ENCODE data around the gene LRRC36. TPM values are rescaled to one million over a fixed set of nuclear protein-coding genes. Genes with fewer than 3 reads are reported as not detected.
A peak's percentile ranks its signal among the peaks of the same experiment; 100 is the strongest.

Gene LRRC36
- total and polyA plus RNA-seq, 10 of the 15 experiments (the other 5 are each of a cell fraction or from before 2014, with no cell fraction given) = 0.45 to 2.0 (median 0.75) TPM; not detected in 1

- Histone ChIP-seq H3K79me2 (ENCODE audit: control insufficient read depth, insufficient read depth, low read length) (no peaks in the 10 kb centered on the region), H3K4me3 (no peak overlapping the region), H3K36me3 (ENCODE audit: control insufficient read depth in 2 of 2, insufficient read depth in 2 of 2, low read length in 1 of 2) (no peaks in the 10 kb centered on the region), H3K9me3 (replicated peaks; ENCODE audit: control insufficient read depth, insufficient read depth, low read length) (no peaks in the 10 kb centered on the region), H3K4me1 (ENCODE audit: control insufficient read depth, insufficient read depth, low read length) (peaks cover 7% of the 10 kb centered on the region), H4K20me1 (ENCODE audit: control insufficient read depth, insufficient read depth) (no peaks in the 10 kb centered on the region), H3K4me2 (ENCODE audit: control insufficient read depth, insufficient read depth) (no peak overlapping the region), H3K27me3 (replicated peaks in 1 of 2; ENCODE audit: control insufficient read depth in 2 of 2, insufficient read depth in 2 of 2, low read length in 1 of 2) (peaks cover 0 to 2% of the 10 kb centered on the region in 2 experiments; a peak in 1 of 4 replicates), H3K27ac (ENCODE audit: control insufficient read depth, insufficient read depth) (no peak overlapping the region), H3K9ac (ENCODE audit: control insufficient read depth, insufficient read depth, low read length) (no peak overlapping the region), H2AFZ (ENCODE audit: control insufficient read depth, low read depth, low read length) (no peak overlapping the region)
- ChIA-PET SMC1A (ENCODE audit: uncharacterized antibody, unreplicated experiment) (no interaction called here), RAD21 (ENCODE audit: unreplicated experiment) (interaction anchor here (0.6 kb wide), 1 partner anchor 297 kb away, joined by 3 read pairs; no protein-coding TSS in a partner anchor), POLR2A (no interaction called here), CTCF (no interaction called here)
- 63% methylated on average over 13 of the region's 13 CpGs for WGBS (ENCODE audit: insufficient coverage, insufficient replicate concordance, low lambda C conversion rate, missing lambda C conversion rate)
- no peak for ATAC-seq
- no peak for DNase-seq (ENCODE audit: low read depth, low spot score)
- TF ChIP-seq CTCF (IDR thresholded peaks at IDR 0.05 in 2 of 3, conservative IDR thresholded peaks at IDR 0.05 in 1 of 3; ENCODE audit: control insufficient read depth in 2 of 3, extremely low read depth in 1 of 3, insufficient read depth in 1 of 3, low read depth in 3 of 3, low read length in 3 of 3) = 0 out of 6 replicates have a peak, but pooled peaks of 1 of the 3 experiments have one; percentile 2
- TF ChIP-seq YBX1 (IDR thresholded peaks at IDR 0.05) = no peak
- no TSS peak for BruUV-seq (replicated peaks)
- intact Hi-C loops (cut with micrococcal nuclease; ENCODE audit: unreplicated experiment) (no loop called here), in situ Hi-C loops (cut with MboI) (no loop called here)
- FAIRE-seq = no peak
Observed at GRCh38 chr16:67305216-67306071, 21.2 kb upstream of the LRRC36 start.

- no peak overlapping the region for H3K4me2 ChIP-seq (ENCODE audit: control insufficient read depth, insufficient read depth)
- CTCF ChIA-PET = interaction anchor here (0.9 to 3.7 kb wide), 2 partner anchors 15 to 50 kb away, joined by 3 to 20 read pairs; partner anchors contain the start of genes KCTD19 and LRRC36
- H4K20me1 ChIP-seq (ENCODE audit: control insufficient read depth, insufficient read depth) = no peaks in the 10 kb centered on the region
- H3K4me1 ChIP-seq (ENCODE audit: control insufficient read depth, insufficient read depth, low read length) = peaks cover 25% of the 10 kb centered on the region
- DNase-seq (ENCODE audit: low read depth, low spot score) = no peak
- WGBS (ENCODE audit: insufficient coverage, insufficient replicate concordance, low lambda C conversion rate, missing lambda C conversion rate) = 73% methylated on average over 3 of the region's 3 CpGs
- no peaks in the 10 kb centered on the region for H3K79me2 ChIP-seq (ENCODE audit: control insufficient read depth, insufficient read depth, low read length)
- RAD21 ChIA-PET (ENCODE audit: unreplicated experiment) = interaction anchor here (1.5 kb wide), 2 partner anchors 32 to 50 kb away, joined by 3 to 5 read pairs; no protein-coding TSS in a partner anchor
- H2AFZ ChIP-seq (ENCODE audit: control insufficient read depth, low read depth, low read length) = no peak overlapping the region
- FAIRE-seq = no peak
- TF ChIP-seq ZSCAN29 (IDR thresholded peaks at IDR 0.05) (no peak), MYB (IDR thresholded peaks at IDR 0.05; ENCODE audit: borderline replicate concordance, low read depth, low read length) (no peak), YBX1 (IDR thresholded peaks at IDR 0.05) (no peak), FOS (IDR thresholded peaks at IDR 0.05; ENCODE audit: borderline replicate concordance, extremely low read depth, insufficient read length) (no peak), PAX8 (IDR thresholded peaks at IDR 0.05) (no peak), SPI1 (IDR thresholded peaks at IDR 0.05; ENCODE audit: borderline replicate concordance, insufficient read depth, low read depth, low read length) (no peak)
- no TSS peak for BruUV-seq (replicated peaks)
- in situ Hi-C loops (cut with MboI) = no loop called here
- no peak overlapping the region for H3K9ac ChIP-seq (ENCODE audit: control insufficient read depth, insufficient read depth, low read length)
- SMC1A ChIA-PET (ENCODE audit: uncharacterized antibody, unreplicated experiment) = interaction anchor here (1.1 to 1.5 kb wide), 3 partner anchors 17 to 29 kb away, joined by 3 read pairs; no protein-coding TSS in a partner anchor
- no peaks in the 10 kb centered on the region for H3K9me3 ChIP-seq (replicated peaks; ENCODE audit: control insufficient read depth, insufficient read depth, low read length)
- no peaks in the 10 kb centered on the region for H3K27me3 ChIP-seq (replicated peaks in 1 of 2; ENCODE audit: control insufficient read depth in 2 of 2, insufficient read depth in 2 of 2, low read length in 1 of 2)
- no peaks in the 10 kb centered on the region for H3K36me3 ChIP-seq (ENCODE audit: control insufficient read depth in 2 of 2, insufficient read depth in 2 of 2, low read length in 1 of 2)
- H3K27ac ChIP-seq (ENCODE audit: control insufficient read depth, insufficient read depth) = no peak overlapping the region
- intact Hi-C loops (cut with micrococcal nuclease; ENCODE audit: unreplicated experiment) = no loop called here
- no peak overlapping the region for H3K4me3 ChIP-seq
- POLR2A ChIA-PET = interaction anchor here (0.7 kb wide), 1 partner anchor 15 kb away, joined by 3 read pairs; no protein-coding TSS in a partner anchor
- no peak for ATAC-seq
Observed at GRCh38 chr16:67310561-67310960, 16.1 kb upstream of the LRRC36 start.
